HG03135 (cell line): Measurements from ENCODE around the gene VASH2.
"Not testable (repeated sequence)": the region's sequence is repeated elsewhere in the genome, so short reads cannot be mapped to it uniquely, and the experiment has no call there.

Source experiments
- ATAC-seq: cut with Tn5 transposase; IDR thresholded peaks from one replicate; pipeline ENCODE4 v1.9.1; 2021; ENCODE audit warnings: mild to moderate bottlenecking, moderate library complexity; ENCODE audit not compliant: unreplicated experiment

Gene VASH2

DNA sequence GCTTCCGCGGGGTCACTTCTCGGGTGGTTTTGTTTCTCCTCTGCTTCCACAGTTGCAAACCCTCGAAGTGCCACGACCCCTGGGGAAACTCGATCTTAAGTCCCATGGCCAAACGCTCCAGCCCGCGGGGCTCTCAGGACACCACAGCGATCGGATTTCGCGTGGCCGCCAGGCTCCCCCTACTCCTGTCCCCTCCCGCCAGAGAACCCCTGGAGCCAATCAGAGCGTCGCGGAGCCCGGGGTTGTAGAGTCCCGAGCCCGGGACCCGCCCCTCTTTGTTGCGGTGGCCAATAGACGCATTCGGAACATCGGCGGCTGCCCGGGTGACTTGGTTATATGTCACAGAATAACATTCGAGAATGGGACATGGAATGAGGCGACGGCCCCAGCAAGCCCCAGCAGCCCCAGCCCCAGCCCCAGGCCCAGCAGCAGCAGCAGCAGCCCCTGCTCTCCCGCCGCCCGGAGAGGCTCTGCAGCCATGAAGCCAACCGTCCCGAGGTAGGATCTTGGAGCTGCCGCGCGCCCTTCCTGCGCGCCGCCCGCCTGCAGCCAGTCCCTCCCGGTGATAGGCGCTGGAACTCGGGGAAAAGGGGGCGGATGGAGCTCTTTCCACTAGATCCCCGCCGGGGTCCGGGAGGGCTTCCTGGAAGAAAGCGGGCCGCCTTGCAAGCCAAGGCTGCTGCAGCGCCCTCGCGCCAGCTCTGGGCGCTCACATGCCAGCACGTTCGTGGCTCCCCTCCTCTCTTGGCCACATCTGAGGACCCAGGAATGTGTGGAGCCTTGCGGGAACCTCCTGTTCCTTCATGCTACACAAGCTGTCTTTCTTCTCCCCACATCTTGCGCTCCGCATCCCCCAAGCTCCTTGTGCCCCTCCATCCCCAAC, at the start of gene VASH2:
TSS of gene VASH2 (plus strand) at position 299 of the 883 bp plus-strand sequence. CDS start 1,002 bp downstream, outside the sequence.
- peak; percentile 95 for ATAC-seq

DNA sequence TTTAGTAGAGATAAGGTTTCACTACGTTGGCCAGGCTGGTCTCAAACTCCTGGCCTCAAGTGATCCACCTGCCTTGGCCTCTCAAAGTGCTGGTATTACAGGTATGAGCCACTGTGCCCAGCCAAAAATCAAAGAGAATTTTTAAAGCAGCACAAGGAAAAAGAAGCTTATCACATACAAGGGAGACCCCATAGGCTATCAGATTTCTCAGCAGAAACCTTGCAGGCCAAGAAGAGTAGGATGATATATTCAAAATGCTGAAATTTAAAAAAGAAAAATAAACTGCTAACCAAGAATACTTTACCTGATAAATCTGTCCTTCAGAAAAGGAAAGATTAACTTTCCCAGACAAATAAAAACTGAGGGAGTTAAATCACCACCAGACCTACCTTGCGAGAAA, 49.1 kb upstream of the VASH2 start:
- no peak for ATAC-seq

DNA sequence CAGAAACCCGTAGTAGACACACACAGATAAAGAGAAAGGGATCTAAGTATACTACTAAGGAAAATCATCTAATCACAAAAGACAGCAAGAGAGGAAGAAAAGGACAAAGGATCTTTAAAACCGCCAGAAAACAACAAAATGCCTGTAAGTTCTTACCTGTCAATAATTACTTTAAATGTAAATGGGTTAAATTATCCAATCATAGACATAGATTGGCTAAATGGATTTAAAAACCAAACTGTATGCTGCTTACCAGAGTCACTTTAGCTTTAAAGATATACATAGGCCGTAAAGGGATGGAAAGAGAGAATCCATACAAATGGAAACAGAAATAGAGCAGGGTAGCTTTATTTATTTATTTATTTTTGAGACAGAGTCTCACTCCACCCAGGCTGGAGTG, 48.3 kb upstream of the VASH2 start:
- ATAC-seq = no peak

DNA sequence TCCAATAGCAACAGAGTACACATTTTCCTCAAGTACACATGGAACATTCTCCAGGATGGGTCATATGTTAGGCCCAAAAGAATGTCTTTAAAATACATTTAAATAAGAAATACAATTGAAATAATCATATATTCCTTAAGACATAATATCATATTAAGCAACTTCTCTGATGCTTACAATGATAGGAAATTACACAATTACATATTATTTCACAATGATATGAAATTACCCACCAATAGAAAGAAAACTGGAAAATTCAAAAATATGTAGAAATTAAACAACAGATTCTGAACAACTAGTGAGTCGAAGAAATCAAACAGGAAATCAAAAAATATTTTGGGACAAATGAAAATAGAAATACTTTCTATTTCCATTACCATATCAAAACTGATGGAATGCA, 46.7 kb upstream of the VASH2 start:
- no peak for ATAC-seq

DNA sequence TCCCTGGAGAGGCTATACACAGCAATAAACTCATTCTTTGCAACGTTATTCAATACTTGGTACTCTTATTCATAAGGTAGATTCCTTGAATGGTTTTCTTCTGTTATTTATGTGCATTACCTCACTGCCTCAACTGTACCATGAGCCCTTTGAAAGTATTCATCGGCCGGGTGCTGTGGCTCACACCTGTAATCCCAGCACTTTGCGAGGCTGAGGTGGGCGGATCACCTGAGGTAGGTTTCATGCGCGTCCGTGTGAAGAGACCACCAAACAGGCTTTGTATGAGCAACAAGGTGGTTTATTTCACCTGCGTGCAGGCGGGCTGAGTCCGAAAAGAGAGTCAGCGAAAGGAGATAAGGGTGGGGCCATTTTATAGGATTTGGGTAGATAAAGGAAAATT, 42.3 kb upstream of the VASH2 start:
- not testable (repeated sequence) for ATAC-seq

DNA sequence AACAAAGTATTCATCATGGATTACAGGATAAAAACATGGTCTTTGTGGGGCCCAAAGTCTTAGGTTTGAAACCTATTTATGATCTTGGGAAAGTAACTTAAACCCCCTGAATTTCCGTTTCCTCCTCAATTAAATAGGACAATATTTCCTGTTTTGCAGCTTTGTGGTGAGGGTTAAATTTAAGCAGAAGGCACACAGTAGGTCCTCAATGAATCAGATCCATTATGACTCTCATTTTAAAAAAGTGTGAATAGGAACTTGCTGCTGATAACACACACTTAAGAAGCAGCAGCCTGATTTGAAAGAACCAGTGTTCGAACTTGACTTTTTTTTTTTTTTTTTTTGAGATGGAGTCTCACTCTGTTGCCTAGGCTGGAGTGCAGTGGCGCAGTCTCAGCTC, 41.4 kb upstream of the VASH2 start:
- ATAC-seq = no peak

DNA sequence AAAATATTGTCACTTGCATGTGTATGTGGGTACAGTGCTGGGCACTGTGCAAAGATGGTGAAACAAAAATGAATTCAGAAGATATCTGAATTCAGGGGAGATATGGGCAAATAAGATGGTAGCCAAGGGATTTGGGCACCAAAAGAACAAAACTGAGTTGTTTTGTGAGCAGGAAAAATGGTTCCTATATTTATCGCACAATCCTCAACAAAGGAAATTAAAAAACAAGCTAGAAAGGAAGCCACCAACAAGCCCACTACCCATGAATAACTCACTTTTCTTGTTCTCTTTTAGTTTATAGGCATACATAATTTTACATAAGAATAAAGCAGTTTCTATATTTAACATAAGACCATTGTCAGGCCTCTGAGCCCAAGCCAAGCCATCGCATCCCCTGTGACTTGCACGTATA, 40.7 kb upstream of the VASH2 start:
- no peak for ATAC-seq

DNA sequence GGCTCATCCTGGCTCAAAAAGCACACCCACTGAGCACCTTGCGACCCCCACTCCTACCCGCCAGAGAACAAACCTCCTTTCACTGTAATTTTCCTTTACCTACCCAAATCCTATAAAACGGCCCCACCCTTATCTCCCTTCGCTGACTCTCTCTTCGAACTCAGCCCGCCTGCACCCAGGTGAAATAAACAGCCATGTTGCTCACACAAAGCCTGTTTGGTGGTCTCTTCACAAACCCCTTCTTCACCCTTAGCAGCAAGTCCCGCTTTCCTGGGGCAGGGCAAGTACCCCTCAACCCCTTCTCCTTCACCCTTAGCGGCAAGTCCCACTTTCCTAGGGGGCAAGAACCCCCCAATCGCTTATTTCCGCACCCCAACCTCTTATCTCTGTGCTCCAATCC, 40.1 kb upstream of the VASH2 start:
- not testable (repeated sequence) for ATAC-seq

DNA sequence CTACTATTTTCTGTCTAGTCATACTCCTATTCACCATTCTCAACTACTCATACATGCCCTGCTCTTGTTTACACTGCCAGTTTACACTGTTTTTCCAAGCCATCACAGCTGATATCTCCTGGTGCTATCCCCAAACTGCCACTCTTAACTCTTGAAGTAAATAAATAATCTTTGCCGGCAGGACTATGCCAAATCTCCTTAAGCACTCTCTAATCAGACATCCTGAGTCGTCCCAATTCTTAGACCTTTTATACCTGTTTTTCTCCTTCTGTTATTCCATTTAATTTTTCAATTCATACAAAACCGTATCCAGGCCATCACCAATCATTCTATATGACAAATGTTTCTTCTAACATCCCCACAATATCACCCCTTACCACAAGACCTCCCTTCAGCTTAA, 36.7 kb upstream of the VASH2 start:
- ATAC-seq = not testable (repeated sequence)

DNA sequence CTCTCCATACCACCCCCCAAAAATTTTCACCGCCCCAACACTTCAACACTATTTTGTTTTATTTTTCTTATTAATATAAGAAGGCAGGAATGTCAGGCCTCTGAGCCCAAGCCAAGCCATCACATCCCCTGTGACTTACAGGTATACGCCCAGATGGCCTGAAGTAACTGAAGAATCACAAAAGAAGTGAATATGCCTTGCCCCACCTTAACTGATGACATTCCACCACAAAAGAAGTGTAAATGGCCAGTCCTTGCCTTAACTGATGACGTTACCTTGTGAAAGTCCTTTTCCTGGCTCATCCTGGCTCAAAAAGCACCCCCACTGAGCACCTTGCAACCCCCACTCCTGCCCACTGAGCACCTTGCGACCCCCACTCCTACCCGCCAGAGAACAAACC, 36.2 kb upstream of the VASH2 start:
- ATAC-seq = not testable (repeated sequence)

DNA sequence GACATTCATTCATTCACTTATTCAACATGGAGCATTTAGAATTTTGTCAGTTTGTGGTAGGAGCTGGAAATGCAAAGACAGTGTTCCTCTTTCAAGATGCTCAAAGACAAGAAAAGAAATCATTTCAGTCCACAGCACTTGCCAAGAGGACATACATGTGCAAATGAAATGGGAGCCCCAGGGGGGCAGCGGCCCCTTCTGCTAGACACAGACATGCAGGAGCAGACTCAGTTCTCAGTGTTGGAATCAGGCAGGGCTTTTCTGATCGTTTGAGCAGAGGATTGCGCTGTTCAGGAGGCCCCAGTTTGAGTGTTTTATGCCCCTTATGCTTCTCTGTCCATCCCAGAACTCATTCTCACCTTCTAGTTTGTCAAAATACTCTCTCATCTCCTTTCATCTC, 35.6 kb upstream of the VASH2 start:
- ATAC-seq = no peak

DNA sequence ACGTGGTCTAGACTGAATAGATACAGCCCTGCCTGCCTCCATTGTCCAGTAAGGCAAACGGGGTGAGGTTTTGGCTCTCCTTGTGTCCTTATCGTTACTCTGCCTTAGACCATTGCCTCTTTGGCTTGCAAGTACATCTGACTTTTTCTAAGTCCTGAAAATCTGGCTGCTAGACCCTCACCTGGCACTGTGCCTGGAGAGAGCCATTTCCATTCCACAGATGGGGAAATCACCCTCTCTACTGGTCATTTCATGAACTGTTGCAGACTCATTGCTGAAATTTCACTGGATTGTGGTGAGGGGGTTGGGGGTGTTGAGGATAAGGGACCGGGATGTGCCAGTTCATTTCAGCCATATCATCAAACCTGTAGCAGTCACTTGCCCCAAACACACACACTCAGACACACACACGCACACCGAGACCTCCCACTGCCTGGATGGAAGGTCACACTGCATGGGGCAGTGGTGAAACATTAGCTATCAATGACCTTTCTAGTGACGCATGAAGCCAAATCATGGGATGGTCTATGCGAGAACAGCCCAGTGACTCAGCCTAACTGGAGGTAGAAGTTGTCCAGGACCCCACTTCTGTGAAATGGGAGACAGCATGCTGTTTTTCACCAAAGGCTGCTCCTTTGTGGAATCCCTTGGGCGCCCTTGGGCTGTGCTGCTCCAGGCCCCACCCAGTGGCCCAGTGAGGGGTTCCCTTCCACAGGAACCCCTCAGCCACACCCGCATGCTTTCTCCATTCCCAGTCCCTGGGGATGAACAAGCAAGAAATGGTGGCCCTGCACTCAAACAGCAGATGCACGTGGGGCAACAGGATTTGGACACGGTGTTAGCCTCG, 34.9 kb upstream of the VASH2 start:
- no peak for ATAC-seq

DNA sequence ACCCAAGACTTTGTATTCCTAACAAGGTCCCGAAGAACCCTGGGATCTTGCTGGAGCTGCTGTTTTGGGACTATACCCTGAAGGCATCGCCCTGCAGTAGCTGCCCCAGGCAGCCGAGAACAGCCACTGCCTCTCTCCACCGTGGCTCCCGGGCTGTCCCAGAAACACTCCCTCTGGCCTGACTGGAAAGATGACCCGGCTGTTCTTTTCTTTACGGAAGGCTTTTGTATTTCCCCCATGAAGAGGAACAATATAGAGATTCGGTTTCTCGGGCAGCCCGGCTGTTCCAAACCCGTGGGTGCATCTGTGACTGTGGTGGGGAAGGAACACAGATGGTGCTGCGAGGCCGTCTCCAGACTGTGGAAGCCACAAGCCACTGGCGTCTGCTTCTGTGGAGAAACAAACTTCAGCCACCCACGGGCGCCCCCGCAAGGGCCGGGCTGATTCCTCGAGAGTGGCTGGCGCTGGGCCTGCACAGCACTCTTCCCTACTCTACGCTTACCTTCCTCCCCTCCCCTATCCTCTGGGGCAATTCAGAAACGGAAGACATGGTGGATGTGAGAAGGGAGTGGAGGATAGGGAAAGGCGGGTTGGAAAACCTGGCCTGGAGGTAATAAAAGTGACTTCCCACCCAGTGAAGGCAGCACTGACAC, 33.7 kb upstream of the VASH2 start:
- no peak for ATAC-seq

DNA sequence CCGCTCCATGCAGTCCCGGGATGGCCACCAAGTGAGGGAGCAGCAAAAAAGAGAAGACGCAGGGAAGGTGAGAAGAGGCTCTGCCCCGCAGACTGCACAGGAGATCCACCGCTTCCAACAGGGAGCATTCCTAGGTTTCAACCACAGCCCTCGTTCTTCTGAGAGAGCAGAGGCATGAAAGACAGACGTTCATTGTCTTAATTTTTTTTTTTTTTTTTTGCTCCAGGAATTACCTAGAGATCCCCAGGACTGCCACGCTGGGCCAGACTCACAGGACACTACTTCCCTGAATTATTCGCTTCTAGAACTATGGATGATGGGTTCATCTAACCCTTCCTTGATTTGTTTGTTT, 33.2 kb upstream of the VASH2 start:
- no peak for ATAC-seq

DNA sequence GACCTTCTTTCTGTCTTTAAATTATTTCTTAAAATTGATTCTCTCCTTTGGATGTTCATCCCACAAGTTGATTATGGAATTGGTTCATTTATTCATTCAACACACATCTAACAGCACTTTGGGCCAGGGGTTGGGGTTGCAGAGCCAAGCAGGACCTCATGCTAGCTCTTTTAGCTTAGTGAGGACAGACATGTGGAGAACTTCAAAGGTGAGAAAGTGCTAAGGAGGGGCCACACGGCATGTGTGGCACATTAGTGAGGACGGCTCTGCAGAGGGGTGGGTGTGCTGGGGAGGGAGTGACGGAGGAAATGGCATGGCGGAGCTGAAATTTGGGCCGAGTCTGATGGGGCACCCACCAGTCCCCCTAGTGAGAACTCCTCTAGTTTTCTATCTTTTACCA, 32.5 kb upstream of the VASH2 start:
- ATAC-seq = no peak

DNA sequence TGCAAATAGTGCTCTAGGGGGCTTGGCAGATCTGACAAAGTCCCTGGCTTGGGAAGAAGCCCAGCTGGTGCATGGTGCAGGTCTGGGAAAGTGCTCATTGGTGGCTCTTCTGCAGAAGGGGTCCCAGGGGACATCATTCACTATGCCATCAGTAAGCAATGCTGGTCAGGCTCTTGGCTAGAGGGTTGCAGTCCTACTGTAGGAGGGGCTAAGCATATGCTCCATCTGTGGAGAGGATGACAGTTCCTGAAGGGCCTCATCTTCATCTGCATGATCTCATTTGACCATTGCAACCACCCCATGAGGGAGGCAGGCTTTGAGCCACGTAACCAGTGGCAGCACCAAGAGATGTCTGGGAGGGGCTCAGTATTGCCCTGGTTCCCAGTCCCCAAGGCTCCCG, 31.5 kb upstream of the VASH2 start:
- no peak for ATAC-seq

DNA sequence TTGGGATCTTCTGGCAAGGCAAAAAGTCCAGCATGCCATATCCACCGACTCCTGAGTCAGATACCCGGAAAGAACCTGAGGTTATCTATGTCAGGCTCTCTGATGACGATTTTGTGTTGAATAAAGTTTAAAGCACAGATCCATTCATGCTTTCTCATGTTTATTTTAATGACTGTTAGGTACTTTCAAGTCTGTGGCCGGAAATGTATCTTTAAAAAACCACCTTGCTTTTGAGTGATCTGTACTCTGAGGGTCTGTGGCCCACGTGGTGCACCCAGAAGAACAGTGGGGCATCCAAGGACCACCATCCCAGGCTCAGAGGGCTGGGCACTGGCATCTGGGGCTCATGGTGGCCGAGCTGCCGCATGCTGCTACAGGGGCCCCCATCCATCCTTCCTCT, 30.1 kb upstream of the VASH2 start:
- ATAC-seq = no peak

DNA sequence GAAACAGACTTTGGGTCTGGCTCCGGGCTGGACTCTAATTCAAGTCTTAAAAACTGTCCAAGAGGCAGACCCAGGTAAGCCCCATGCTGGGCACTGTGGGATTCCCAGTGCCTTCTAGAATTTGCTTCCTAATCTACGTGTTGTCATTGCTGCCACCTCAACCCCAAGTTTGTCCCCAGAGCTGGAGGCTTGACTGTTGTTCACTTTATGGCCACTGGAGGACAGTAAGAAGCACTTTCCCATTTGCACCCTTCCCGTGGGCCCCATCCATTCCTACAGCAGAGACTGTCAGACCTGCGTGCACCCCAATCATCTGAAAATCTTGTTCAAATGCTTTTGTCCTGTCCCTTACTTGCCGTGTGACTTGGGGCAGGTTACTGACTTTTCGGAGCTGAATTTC, 29.4 kb upstream of the VASH2 start:
- no peak for ATAC-seq

DNA sequence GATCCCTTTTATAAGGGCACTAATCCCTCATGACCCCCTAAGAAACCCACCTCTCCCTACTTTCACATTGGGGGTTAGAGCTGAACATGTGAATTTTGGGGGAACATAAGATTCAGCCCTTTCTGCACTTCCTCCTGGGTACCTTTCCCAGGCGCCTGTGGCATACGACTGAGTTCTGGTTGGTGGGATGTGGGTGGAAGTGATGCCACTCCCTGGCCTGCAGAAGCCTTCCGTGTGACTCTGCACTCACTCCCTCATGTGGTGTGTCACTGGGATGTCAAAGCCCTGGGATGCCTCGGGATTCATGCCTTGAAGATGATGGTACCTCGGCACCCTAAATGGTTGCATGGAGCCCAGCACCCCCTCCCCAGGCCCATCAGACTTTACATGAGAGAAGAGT, 28.3 kb upstream of the VASH2 start:
- ATAC-seq = no peak

DNA sequence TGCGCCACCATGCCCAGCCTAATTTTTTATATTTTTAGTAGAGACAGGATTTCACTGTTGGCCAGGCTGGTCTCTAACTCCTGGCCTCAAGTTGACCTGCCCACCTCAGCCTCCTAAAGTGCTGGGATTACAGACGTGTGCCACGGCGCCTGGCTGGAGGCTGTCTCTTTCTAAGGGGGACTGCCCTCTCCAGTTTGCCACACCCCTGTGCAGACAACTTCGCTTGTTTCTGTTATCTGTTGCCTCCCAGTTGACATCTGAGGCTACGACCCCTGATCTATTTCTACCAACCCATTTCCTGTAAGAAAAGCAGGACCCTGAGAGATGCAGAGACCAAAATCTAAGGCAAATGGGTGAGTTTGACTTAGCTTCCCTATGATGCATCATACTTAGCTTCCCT, 24.0 kb upstream of the VASH2 start:
- no peak for ATAC-seq
